GM10847 (cell line): ENCODE measurements around the gene SCNN1A.

Source experiments
- POLR2A ChIP-seq: IDR thresholded peaks from 2 replicates; pipeline ENCODE4 v1.6.1; 2011; ENCODE audit not compliant: insufficient read length; ENCODE audit errors: extremely low read depth

SCNN1A gene

GRCh38 chr12:6375269-6376078, at the start of gene SCNN1A:
Gene SCNN1A (minus strand): TSS chr12:6375563. CDS start chr12:6374783, 780 bp downstream.
- no peak for TF ChIP-seq POLR2A

- no peak for TF ChIP-seq POLR2A
Observed at GRCh38 chr12:6424866-6425265, 49.5 kb upstream of the SCNN1A start.

DNA sequence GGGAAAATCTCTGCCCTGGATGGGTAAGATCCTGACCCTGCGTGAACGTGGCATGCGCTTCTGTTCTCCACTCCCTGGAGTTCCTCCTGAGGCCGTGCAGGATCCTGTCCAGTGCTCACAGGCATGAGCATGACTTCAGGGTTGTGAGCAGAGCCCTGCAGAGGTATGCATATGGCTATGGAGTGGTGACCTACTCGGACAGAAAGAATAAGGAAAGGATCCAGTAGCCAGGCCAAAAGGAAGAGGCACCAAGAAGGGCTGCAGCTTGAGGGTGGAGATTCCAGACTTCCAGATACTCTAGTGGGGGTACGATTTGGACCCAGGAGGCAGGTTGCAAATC, 48.6 kb upstream of the SCNN1A start:
- TF ChIP-seq POLR2A = no peak

- TF ChIP-seq POLR2A = no peak
Observed at GRCh38 chr12:6423267-6424007, 48.1 kb upstream of the SCNN1A start.

DNA sequence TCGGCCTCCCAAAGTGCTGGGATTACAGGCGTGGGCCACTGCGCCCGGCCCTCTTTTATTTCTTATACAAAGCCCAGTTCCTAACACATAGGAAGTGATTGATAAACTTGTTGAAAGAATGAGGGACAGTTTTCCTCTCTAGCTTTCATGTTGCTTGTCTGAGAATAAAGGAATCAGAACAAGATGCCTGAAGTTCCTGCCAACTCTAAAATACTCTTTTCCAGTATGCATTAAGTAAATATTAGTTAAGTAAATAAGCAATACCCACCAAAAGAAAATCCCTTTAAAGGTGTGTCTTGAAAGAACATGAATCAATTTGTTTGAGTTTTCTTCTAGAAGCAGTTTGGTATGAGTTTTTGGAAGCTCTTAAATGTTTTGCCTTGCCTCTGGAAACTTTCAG, 45.0 kb upstream of the SCNN1A start:
- no peak for TF ChIP-seq POLR2A

DNA sequence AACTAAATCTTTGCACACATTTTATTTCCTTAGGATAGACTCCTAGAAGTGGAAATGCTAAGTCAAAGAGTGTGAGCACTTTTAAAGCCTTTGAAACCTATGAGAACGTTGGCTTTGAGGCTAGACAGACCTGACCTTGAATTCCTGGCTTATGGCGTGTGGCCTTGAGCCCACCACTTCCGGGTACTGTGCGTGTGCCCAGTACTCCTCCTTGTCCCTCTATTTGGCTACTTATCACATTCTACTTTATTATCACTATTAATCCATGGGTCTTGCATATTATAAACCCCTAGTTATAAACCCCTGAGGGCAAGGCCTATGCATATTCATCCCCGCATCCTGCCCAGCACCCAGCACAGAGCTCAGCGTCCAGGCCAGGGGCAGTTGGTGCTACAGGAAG, 43.4 kb upstream of the SCNN1A start:
- no peak for TF ChIP-seq POLR2A

DNA sequence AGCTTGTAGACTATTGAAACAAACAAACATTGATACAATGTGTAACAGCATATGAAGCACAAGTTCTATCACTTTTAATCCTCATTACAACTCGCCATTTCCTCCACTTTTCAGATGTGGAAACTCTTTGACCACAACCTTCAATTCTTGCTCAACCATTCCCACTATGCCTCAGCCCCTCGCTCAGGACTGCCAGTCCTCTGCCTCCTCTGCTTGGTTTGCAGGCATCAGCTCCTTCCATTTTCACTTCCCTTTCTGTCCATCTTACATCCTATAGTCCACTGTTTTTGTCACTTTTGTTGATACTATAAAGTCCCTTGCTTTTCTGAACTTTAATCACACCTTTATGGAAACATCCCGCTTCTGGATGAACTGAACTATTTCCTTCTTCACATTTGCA, 41.2 kb upstream of the SCNN1A start:
- TF ChIP-seq POLR2A = no peak

DNA sequence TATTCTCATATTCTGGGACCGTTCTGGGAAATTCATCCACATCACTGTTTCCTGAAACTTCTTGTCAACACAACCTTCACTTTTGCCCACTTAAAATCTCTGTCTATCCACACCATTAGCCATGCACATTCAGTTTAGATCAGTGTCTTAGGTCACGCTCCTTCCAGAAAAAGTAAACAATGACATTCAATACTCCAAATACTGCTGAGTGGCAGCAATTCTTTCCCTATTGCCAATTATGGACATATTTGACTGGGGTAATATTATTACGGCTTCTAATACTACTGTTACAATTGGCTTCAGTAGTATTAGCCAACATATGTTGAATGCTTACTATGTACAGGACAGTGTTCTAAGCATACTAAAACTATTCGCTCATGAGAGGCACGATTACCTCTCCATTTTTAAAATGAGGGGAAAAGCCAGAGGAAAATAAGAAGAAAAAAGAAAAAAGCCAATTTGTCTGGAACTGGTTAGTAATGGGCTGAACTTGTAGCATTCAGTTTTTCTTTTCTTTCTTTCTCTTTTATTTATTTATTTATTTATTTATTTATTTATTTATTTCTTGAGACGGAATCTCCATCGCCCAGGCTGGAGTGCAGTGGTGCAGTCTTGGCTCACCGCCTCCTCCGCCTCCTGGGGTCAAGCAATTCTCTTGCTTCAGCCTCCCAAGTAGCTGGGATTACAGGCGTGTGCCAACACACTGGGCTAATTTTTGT, 32.0 kb upstream of the SCNN1A start:
- TF ChIP-seq POLR2A = no peak

GRCh38 chr12:6405963-6406362, 30.6 kb upstream of the SCNN1A start:
- TF ChIP-seq POLR2A = no peak

- no peak for TF ChIP-seq POLR2A
Observed at GRCh38 chr12:6404390-6404789, 29.0 kb upstream of the SCNN1A start.

DNA sequence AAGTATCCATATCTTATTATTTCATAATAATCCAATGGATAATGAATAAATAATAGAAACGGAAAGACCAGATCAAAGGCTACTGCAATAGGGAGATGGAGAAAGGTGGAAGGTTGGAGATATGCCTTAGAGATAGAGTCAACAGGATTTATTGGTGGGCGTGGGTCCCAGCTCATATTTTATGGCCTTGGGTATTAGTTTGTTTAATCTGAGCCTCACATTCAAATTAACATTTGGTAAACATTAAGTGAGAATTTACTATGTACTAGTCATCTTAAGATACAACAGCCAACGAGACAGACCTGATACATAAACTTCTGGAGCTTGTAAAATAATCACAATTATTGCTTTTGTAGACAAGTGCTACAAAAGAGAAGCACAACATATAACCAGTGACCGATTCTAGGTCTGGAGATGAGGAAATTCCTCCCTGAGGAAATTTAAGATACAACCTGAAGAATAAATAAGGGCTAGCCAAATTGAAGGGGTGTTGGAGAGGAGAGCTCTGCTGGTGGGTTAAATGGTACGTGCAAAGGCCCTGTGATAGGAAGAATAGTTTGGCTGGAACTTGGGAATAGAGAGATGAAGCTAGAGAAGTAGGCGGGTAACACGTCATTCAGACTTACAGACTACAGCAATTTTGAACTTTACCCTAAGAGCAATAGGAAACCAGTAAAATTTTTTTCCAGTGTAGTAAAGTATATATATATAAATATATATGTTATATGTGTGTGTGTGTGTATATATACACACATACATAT, 24.7 kb upstream of the SCNN1A start:
- TF ChIP-seq POLR2A = no peak

GRCh38 chr12:6396031-6396430, 20.7 kb upstream of the SCNN1A start:
- TF ChIP-seq POLR2A = no peak

DNA sequence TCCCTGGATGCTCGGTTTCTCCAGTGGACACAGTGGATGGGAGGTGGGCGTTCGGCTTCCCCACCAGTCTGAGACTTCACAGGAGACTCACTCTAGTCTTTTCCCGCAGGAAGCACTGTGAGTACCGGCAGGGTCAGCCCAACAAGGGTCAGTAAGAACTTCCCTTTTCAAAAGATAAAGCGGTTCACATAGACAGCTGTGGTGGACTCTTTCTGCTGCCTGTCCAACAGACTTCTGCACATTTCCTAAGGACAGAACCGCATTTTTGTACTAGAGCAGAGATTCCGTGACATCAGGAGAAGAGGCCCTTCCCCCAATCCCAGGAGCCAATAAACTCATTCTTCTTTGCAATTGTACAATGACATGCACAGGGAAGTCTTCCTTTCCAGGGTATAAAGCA, 19.0 kb upstream of the SCNN1A start:
- no peak for TF ChIP-seq POLR2A

- TF ChIP-seq POLR2A = no peak
Observed at GRCh38 chr12:6393109-6393508, 17.7 kb upstream of the SCNN1A start.

- no peak for TF ChIP-seq POLR2A
Observed at GRCh38 chr12:6392504-6392903, 17.1 kb upstream of the SCNN1A start.
